Liver (tissue), 9 donors: ENCODE results near the gene CAPN2. TPM values are rescaled to one million over a fixed set of nuclear protein-coding genes. Genes with fewer than 3 reads are reported as not detected.

Experiments
- DNase-seq: peaks from one replicate; pipeline ENCODE4 v3.0.0-alpha.2; 2017; ENCODE audit warnings: low spot score
- H3K27ac ChIP-seq, 2 donors: one replicate each; pipeline ENCODE4 v1.7.0; 2013; ENCODE audit warnings: inconsistent platforms in 2 of 2, low read length in 2 of 2, control low read depth in 1 of 2, low read depth in 1 of 2, mild to moderate bottlenecking in 1 of 2
- H3K27me3 ChIP-seq, 4 donors: one replicate each; pipeline versions ENCODE4 v1.6.1 to v1.7.0; 2013; ENCODE audit warnings: low read length in 3 of 4, inconsistent platforms in 1 of 4, mild to moderate bottlenecking in 1 of 4, moderate library complexity in 1 of 4; ENCODE audit not compliant: control insufficient read depth in 4 of 4, insufficient read depth in 4 of 4
- H3K36me3 ChIP-seq, 4 donors: one replicate each; pipeline versions ENCODE4 v1.6.1 to v1.7.0; 2013; ENCODE audit warnings: low read length in 3 of 4, mild to moderate bottlenecking in 3 of 4, low read depth in 1 of 4, moderate library complexity in 1 of 4; ENCODE audit not compliant: control insufficient read depth in 4 of 4, insufficient read depth in 3 of 4
- H3K4me1 ChIP-seq, 4 donors: one replicate each; pipeline versions ENCODE4 v1.6.1 to v1.7.0; 2013; ENCODE audit warnings: low read length in 3 of 4, mild to moderate bottlenecking in 3 of 4, moderate library complexity in 1 of 4; ENCODE audit not compliant: control insufficient read depth in 4 of 4, insufficient read depth in 4 of 4
- H3K4me3 ChIP-seq, 3 donors: one replicate each; pipeline versions ENCODE4 v1.6.1 to v1.7.0; 2013; ENCODE audit warnings: low read length in 3 of 3, control low read depth in 1 of 3, low read depth in 1 of 3, mild to moderate bottlenecking in 1 of 3
- H3K9ac ChIP-seq, 2 donors: one replicate each; pipeline ENCODE4 v1.7.0; 2013; ENCODE audit warnings: low read length in 2 of 2, mild to moderate bottlenecking in 2 of 2, moderate library complexity in 2 of 2, control low read depth in 1 of 2, low read depth in 1 of 2
- H3K9me3 ChIP-seq, 4 donors: one replicate each; pipeline versions ENCODE4 v1.6.1 to v1.7.0; 2013; ENCODE audit warnings: low read length in 3 of 4; ENCODE audit not compliant: control insufficient read depth in 4 of 4
- EGR1 ChIP-seq, 2 donors: IDR thresholded peaks; 2 replicates each; pipeline ENCODE4 v1.6.1; 2016 to 2018; ENCODE audit warnings: antibody characterized with exemption in 2 of 2, low read depth in 2 of 2
- FOXA2 ChIP-seq: IDR thresholded peaks from 2 replicates; pipeline ENCODE4 v1.6.1; 2016; ENCODE audit warnings: antibody characterized with exemption
- GABPA ChIP-seq, 2 donors: IDR thresholded peaks in 1 of 2; conservative IDR thresholded peaks in 1 of 2; 2 replicates each; pipeline ENCODE4 v1.6.1; 2016; ENCODE audit warnings: antibody characterized with exemption in 2 of 2, mild to moderate bottlenecking in 1 of 2, moderate library complexity in 1 of 2
- HNF4A ChIP-seq, 2 donors: conservative IDR thresholded peaks; 2 replicates each; pipeline ENCODE4 v1.6.1; 2016; ENCODE audit warnings: antibody characterized with exemption in 2 of 2, mild to moderate bottlenecking in 2 of 2
- HNF4G ChIP-seq: IDR thresholded peaks from 2 replicates; pipeline ENCODE4 v1.6.1; 2016; ENCODE audit warnings: antibody characterized with exemption
- NR2F2 ChIP-seq: IDR thresholded peaks from 2 replicates; pipeline ENCODE4 v1.6.1; 2016; ENCODE audit warnings: antibody characterized with exemption
- RAD21 ChIP-seq, 2 donors: IDR thresholded peaks; 2 replicates each; pipeline ENCODE4 v1.6.1; 2016; ENCODE audit warnings: antibody characterized with exemption in 2 of 2, mild to moderate bottlenecking in 2 of 2
- RXRA ChIP-seq, 2 donors: IDR thresholded peaks; 2 replicates each; pipeline ENCODE4 v1.6.1; 2017 to 2018; ENCODE audit warnings: antibody characterized with exemption in 2 of 2, mild to moderate bottlenecking in 1 of 2
- SP1 ChIP-seq: IDR thresholded peaks from 2 replicates; pipeline ENCODE4 v1.6.1; 2018; ENCODE audit warnings: antibody characterized with exemption, mild to moderate bottlenecking
- TAF1 ChIP-seq: conservative IDR thresholded peaks from 2 replicates; pipeline ENCODE4 v1.6.1; 2016; ENCODE audit warnings: antibody characterized with exemption, mild to moderate bottlenecking
- YY1 ChIP-seq: IDR thresholded peaks from 2 replicates; pipeline ENCODE4 v1.6.1; 2016; ENCODE audit warnings: antibody characterized with exemption, mild to moderate bottlenecking
- WGBS: extraction: QIAGEN DNeasy Blood & Tissue Kit; methylation state at CpG from one replicate; pipeline ENCODE4 v1.1.7; 2013; 5-methylcytosine and 5-hydroxymethylcytosine counted together
- polyA plus RNA-seq, 2 donors: library from polyadenylated mRNA; stranded (reverse) in 1 of 2; unstranded in 1 of 2; fragments of 200-250 nt in 1 of 2; fragments of >200 nt in 1 of 2; fragmentation: Nextera tagmentation in 1 of 2; extraction: Ambion mirVana in 1 of 2; gene quantifications; one replicate each; pipeline versions ENCODE4 v1.2.1 to v1.2.3, GENCODE V29; 2013 to 2015
- total RNA-seq, 2 donors: library from RNA; depleted of rRNA; stranded (reverse); fragments of >200 nt; gene quantifications; one replicate each; pipeline ENCODE4 v1.2.3, GENCODE V29; 2014
- TF ChIP-seq, protein P1 (sequence below): IDR thresholded peaks from 2 replicates; pipeline ENCODE4 v1.6.1; 2016; ENCODE audit warnings: antibody characterized with exemption
- TF ChIP-seq, protein P2 (sequence below): IDR thresholded peaks from 2 replicates; pipeline ENCODE4 v1.6.1; 2016; ENCODE audit warnings: antibody characterized with exemption
- TF ChIP-seq, protein P3 (sequence below): fragments of 150-350 bp; IDR thresholded peaks from 2 replicates; pipeline ENCODE4 v1.5.1; 2017; ENCODE audit warnings: improper control_type of control experiment, low read depth, low read length; ENCODE audit not compliant: missing input control
- donor health status: healthy.
- donor health status: healthy.
- donor health status: healthy.
- donor health status: healthy.
- donor health status: healthy.

CAPN2 gene
- total and polyA plus RNA-seq, 4 donors, result 11.2 to 20.7 (median 15.5) TPM

DNA sequence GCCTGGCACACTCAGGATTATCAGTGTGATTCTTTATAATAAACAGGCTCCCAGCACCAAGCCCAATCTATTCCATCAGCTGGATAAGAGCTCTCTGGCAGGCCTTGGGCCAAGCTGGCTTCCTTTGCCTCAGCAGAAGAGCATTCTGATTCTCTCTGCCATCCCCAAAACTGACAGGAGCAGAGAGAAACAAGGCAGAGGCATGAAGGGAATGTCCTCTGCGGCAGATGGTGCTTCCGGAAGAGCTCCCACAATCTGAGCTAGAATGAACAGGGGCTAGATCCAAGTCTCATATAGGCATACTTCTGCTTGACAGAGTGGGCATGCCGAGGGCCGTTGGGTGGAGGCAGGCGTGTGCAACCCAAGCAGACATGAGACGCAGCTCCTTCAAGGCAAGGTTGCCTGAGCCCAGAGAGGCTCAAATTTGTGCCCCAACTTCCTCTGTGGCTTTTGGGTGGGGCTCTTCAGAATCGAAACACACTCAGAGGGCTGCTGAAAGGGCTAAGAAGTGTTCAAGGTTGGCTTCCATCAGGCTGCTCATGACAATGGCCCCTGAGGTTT, 4.0 kb downstream of the CAPN2 start:
- Histone ChIP-seq H3K36me3 (no peaks in the 10 kb centered on the region), H3K27ac (no peak overlapping the region), H3K9me3 (no peaks in the 10 kb centered on the region), H3K27me3 (no peaks in the 10 kb centered on the region), H3K4me3 (no peak overlapping the region), H3K9ac (no peak overlapping the region), H3K4me1 (peaks cover 2 to 12% (median 8%) of the 10 kb centered on the region in 4 donors)
- no peak for DNase-seq
- no peak for TF ChIP-seq RXRA (IDR thresholded peaks at IDR 0.05)
- TF ChIP-seq, protein P1, sequence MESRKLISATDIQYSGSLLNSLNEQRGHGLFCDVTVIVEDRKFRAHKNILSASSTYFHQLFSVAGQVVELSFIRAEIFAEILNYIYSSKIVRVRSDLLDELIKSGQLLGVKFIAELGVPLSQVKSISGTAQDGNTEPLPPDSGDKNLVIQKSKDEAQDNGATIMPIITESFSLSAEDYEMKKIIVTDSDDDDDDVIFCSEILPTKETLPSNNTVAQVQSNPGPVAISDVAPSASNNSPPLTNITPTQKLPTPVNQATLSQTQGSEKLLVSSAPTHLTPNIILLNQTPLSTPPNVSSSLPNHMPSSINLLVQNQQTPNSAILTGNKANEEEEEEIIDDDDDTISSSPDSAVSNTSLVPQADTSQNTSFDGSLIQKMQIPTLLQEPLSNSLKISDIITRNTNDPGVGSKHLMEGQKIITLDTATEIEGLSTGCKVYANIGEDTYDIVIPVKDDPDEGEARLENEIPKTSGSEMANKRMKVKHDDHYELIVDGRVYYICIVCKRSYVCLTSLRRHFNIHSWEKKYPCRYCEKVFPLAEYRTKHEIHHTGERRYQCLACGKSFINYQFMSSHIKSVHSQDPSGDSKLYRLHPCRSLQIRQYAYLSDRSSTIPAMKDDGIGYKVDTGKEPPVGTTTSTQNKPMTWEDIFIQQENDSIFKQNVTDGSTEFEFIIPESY, result no peak
- no peak for TF ChIP-seq SP1
- no peak for TF ChIP-seq GABPA (IDR thresholded peaks at IDR 0.05 in 1 of 2, conservative IDR thresholded peaks at IDR 0.05 in 1 of 2)
- TF ChIP-seq YY1, result no peak
- TF ChIP-seq FOXA2, result no peak
- no peak for TF ChIP-seq HNF4A (conservative IDR thresholded peaks at IDR 0.05)
- TF ChIP-seq RAD21 (IDR thresholded peaks at IDR 0.05), result no peak
- no peak for TF ChIP-seq HNF4G
- WGBS, result 72% methylated on average over 7 of the region's 7 CpGs

DNA sequence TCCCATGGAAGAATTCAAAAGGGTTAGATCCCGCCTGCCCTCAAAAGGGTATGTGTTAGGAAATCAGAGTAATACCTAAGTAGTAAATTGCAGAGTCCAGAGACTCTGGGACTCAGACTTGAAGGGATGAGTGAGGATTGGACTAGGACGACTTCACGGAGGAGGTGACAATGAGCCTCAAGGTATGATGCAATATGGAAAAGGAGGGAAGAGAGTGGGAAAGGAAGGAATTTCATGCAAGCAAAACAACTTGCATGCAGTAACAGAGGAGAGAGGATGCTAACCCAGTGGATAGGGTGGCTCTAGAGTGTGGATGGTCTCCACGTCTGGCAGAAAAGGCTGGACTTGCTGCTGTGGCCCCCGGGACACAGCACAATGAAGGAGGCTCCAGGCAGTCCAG, 4.8 kb downstream of the CAPN2 start:
- Histone ChIP-seq H3K9ac (no peak overlapping the region), H3K27ac (no peak overlapping the region), H3K4me1 (peaks cover 2 to 13% (median 9%) of the 10 kb centered on the region in 4 donors), H3K27me3 (no peaks in the 10 kb centered on the region), H3K9me3 (no peaks in the 10 kb centered on the region), H3K4me3 (no peak overlapping the region), H3K36me3 (no peaks in the 10 kb centered on the region)
- 97% methylated on average over 5 of the region's 5 CpGs for WGBS
- TF ChIP-seq HNF4G (no peak), NR2F2 (no peak), SP1 (no peak)
- TF ChIP-seq, protein P1, result no peak
- TF ChIP-seq, protein P2, sequence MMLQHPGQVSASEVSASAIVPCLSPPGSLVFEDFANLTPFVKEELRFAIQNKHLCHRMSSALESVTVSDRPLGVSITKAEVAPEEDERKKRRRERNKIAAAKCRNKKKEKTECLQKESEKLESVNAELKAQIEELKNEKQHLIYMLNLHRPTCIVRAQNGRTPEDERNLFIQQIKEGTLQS, result no peak
- no peak for DNase-seq

DNA sequence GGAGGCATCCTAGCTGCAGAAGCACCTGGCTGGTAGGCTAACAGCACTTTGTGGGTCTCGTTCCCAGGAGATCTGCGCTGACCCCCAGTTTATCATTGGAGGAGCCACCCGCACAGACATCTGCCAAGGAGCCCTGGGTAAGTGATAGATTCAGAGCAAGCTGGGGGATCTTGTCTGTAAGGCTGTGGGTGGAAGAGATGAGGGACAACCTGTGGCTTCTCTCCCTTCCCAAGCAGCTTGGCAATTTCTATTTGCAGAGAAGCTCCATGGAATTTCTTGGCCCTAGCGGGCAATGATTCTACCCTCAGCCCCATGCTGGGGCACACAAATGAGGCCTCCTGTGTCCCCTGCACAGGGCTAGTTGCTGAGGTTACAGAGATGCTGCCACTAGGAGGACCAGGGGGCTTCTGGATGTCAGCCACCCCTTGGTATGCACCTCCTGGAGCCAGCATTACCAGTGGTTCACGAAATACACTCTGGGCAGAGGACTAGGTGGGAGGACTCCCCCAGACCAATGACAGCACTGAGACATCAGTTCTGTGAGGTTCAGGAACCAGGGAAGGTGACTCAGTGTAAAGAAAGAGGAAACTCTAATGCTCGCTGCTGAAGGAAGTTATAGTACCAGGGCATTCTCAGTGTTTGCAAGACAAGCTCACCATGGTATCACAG, 5.5 kb downstream of the CAPN2 start:
- Histone ChIP-seq H3K36me3 (no peaks in the 10 kb centered on the region), H3K9ac (no peak overlapping the region)
- WGBS, result 91% methylated on average over 6 of the region's 6 CpGs
- TF ChIP-seq EGR1 (IDR thresholded peaks at IDR 0.05; ENCODE audit: low read depth in 2 of 2) (no peak), HNF4G (no peak), RXRA (IDR thresholded peaks at IDR 0.05) (no peak), GABPA (IDR thresholded peaks at IDR 0.05 in 1 of 2, conservative IDR thresholded peaks at IDR 0.05 in 1 of 2) (no peak), NR2F2 (no peak), TAF1 (no peak), RAD21 (IDR thresholded peaks at IDR 0.05) (no peak), HNF4A (conservative IDR thresholded peaks at IDR 0.05) (no peak)
- TF ChIP-seq, protein P2, result no peak
- TF ChIP-seq, protein P3, sequence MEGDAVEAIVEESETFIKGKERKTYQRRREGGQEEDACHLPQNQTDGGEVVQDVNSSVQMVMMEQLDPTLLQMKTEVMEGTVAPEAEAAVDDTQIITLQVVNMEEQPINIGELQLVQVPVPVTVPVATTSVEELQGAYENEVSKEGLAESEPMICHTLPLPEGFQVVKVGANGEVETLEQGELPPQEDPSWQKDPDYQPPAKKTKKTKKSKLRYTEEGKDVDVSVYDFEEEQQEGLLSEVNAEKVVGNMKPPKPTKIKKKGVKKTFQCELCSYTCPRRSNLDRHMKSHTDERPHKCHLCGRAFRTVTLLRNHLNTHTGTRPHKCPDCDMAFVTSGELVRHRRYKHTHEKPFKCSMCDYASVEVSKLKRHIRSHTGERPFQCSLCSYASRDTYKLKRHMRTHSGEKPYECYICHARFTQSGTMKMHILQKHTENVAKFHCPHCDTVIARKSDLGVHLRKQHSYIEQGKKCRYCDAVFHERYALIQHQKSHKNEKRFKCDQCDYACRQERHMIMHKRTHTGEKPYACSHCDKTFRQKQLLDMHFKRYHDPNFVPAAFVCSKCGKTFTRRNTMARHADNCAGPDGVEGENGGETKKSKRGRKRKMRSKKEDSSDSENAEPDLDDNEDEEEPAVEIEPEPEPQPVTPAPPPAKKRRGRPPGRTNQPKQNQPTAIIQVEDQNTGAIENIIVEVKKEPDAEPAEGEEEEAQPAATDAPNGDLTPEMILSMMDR, result no peak
- TF ChIP-seq, protein P1, result no peak

More for the DNA sequence above, 5.5 kb downstream of the CAPN2 start:
- H3K9me3 ChIP-seq, result no peaks in the 10 kb centered on the region
- H3K4me3 ChIP-seq, result no peak overlapping the region
- no peaks in the 10 kb centered on the region for H3K27me3 ChIP-seq
- H3K4me1 ChIP-seq, result peaks cover 2 to 13% (median 9%) of the 10 kb centered on the region in 4 donors
- DNase-seq, result no peak
- H3K27ac ChIP-seq, result no peak overlapping the region
